Measurements from ENCODE around the gene SPRTN. TPM values are rescaled to one million over a fixed set of nuclear protein-coding genes. Genes with fewer than 3 reads are reported as not detected.

SPRTN gene
- total and polyA plus RNA-seq, 10 donors, result 3.1 to 28.7 (median 11.6) TPM

GRCh38 chr1:231363624-231364023 is 25.5 kb downstream of the SPRTN start:
- H3K27ac ChIP-seq, result no peak overlapping the region
- intact Hi-C loops (cut with DNase I; ENCODE audit: low total_unique reads), result loop anchor here (5.0 to 10.0 kb wide), 2 partner anchors 51 to 229 kb away; no protein-coding TSS in a partner anchor
- H3K9me3 ChIP-seq, result no peaks in the 10 kb centered on the region
- DNase-seq, result no peak
- H3K36me3 ChIP-seq, result peaks cover 0 to 70% (median 17%) of the 10 kb centered on the region in 6 donors
- H3K27me3 ChIP-seq (replicated peaks in 1 of 7), result no peaks in the 10 kb centered on the region
- 82 to 88% (median 86%) methylated on average over 1 of the region's 1 CpG for WGBS, 5 donors
- TF ChIP-seq POLR2AphosphoS5 (IDR thresholded peaks at IDR 0.05), result no peak
- TF ChIP-seq POLR2A (IDR thresholded peaks at IDR 0.05), result no peak
- no peak for TF ChIP-seq CTCF (IDR thresholded peaks at IDR 0.05 in 8 of 11, conservative IDR thresholded peaks at IDR 0.05 in 3 of 11)
- H3K4me3 ChIP-seq, result no peak overlapping the region
- H3K4me1 ChIP-seq, result peaks cover 0 to 10% (median 0%) of the 10 kb centered on the region in 6 donors

- H3K4me3 ChIP-seq, result no peak overlapping the region
- no peak for DNase-seq
- TF ChIP-seq POLR2AphosphoS5 (IDR thresholded peaks at IDR 0.05), result peak in 1 of 3 donors; percentile 14
- no peak for TF ChIP-seq CTCF (IDR thresholded peaks at IDR 0.05 in 8 of 11, conservative IDR thresholded peaks at IDR 0.05 in 3 of 11)
- intact Hi-C loops (cut with DNase I; ENCODE audit: low total_unique reads), result loop anchor here (5.0 to 10.0 kb wide), 2 partner anchors 51 to 228 kb away; no protein-coding TSS in a partner anchor
- H3K9me3 ChIP-seq, result no peaks in the 10 kb centered on the region
- H3K4me1 ChIP-seq, result peaks cover 0 to 7% (median 0%) of the 10 kb centered on the region in 6 donors
- H3K27ac ChIP-seq, result no peak overlapping the region
- H3K36me3 ChIP-seq, result peaks cover 0 to 75% (median 20%) of the 10 kb centered on the region in 6 donors
- H3K27me3 ChIP-seq (replicated peaks in 1 of 7), result no peaks in the 10 kb centered on the region
- 86 to 92% (median 88%) methylated on average over 5 of the region's 5 CpGs for WGBS, 5 donors
These were observed 26.1 kb downstream of the SPRTN start for GRCh38 chr1:231364192-231364591.

GRCh38 chr1:231369282-231369681 is 31.2 kb downstream of the SPRTN start:
- H3K9me3 ChIP-seq, result no peaks in the 10 kb centered on the region
- H3K4me3 ChIP-seq, result no peak overlapping the region
- TF ChIP-seq POLR2A (IDR thresholded peaks at IDR 0.05), result no peak
- TF ChIP-seq CTCF (IDR thresholded peaks at IDR 0.05 in 8 of 11, conservative IDR thresholded peaks at IDR 0.05 in 3 of 11), result no peak
- TF ChIP-seq POLR2AphosphoS5 (IDR thresholded peaks at IDR 0.05), result no peak
- 84 to 92% (median 91%) methylated on average over 3 of the region's 3 CpGs for WGBS, 5 donors
- peaks cover 0 to 74% (median 26%) of the 10 kb centered on the region in 6 donors for H3K36me3 ChIP-seq
- H3K4me1 ChIP-seq, result no peaks in the 10 kb centered on the region
- intact Hi-C loops (cut with DNase I; ENCODE audit: low total_unique reads), result loop anchor here (10.0 kb wide), 1 partner anchor 46 kb away; no protein-coding TSS in a partner anchor
- no peak for DNase-seq
- H3K27me3 ChIP-seq (replicated peaks in 1 of 7), result no peaks in the 10 kb centered on the region
- no peak overlapping the region for H3K27ac ChIP-seq

GRCh38 chr1:231372501-231372900 is 34.4 kb downstream of the SPRTN start:
- Histone ChIP-seq H3K27ac (no peak overlapping the region), H3K36me3 (peaks cover 0 to 42% (median 10%) of the 10 kb centered on the region in 6 donors), H3K27me3 (replicated peaks in 1 of 7) (no peaks in the 10 kb centered on the region), H3K4me3 (no peak overlapping the region), H3K9me3 (no peaks in the 10 kb centered on the region), H3K4me1 (peaks cover 0 to 23% (median 12%) of the 10 kb centered on the region in 6 donors)
- intact Hi-C loops (cut with DNase I; ENCODE audit: low total_unique reads), result no loop called here
- no peak for DNase-seq
- TF ChIP-seq POLR2A (IDR thresholded peaks at IDR 0.05) (no peak), POLR2AphosphoS5 (IDR thresholded peaks at IDR 0.05) (no peak), CTCF (IDR thresholded peaks at IDR 0.05 in 8 of 11, conservative IDR thresholded peaks at IDR 0.05 in 3 of 11) (no peak)
